Measurements from ENCODE around the gene SORL1-AS1.

Gene SORL1-AS1

DNA sequence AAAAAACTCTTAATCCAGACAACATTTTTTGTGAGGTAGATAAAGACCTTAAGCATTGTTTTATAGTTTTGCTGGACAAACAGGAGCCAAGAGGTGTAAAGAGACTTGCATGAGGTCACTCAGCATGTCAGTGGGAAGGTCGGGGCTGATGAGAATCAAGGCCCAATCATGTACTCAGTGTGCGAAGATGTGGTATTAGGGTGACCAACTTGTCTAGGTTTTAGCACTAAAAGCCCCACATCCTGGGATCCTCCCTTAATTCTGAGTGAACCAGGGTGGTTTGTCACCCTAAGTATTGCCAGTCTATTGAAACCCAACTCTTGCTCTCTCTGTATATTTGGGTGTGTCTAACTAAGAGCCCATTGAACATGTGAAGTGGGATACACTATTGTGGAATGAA lies 19.5 kb upstream of the SORL1-AS1 start:
- Histone ChIP-seq H3K27me3 (ENCODE audit: insufficient read depth, insufficient read length) (no peaks in the 10 kb centered on the region), H3K9ac (ENCODE audit: insufficient read length, low read depth) (no peak overlapping the region), H3K4me1 (ENCODE audit: insufficient read depth, insufficient read length) (peaks cover under 1% of the 10 kb centered on the region), H3K9me3 (ENCODE audit: insufficient read depth, low read length) (no peaks in the 10 kb centered on the region), H3K4me3 (ENCODE audit: insufficient read length, low read depth) (no peak overlapping the region), H3K36me3 (ENCODE audit: insufficient read depth, insufficient read length, low read length) (peaks cover 5% of the 10 kb centered on the region)
- no peak for TF ChIP-seq SUZ12 (IDR thresholded peaks at IDR 0.05; ENCODE audit: extremely low read depth, insufficient read depth, insufficient read length)
- TF ChIP-seq ZNF274 (IDR thresholded peaks at IDR 0.05; ENCODE audit: low read depth, low read length) = no peak
- no peak for TF ChIP-seq YY1 (IDR thresholded peaks at IDR 0.05; ENCODE audit: insufficient read depth, insufficient read length)
- no peak for DNase-seq (ENCODE audit: low read depth, low spot score)

DNA sequence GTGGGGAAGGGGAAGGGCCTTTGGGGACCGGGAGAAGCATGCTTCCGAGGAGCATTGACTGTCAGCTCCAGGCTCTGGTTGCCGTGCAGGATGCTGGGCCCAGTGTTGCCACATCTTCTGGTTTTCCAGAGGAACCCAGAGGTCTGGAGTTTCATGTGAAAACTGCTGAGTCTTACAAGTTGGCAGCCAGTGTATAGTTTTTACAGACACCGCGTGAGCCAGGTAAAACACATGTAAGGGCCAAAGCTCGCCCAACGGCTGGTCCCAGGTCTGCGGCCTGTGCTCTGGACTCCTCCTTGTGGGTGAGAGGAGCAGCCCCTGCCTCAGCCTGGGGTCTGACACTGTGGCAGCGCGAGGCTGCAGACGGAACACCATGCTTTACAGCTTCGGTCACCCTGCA lies 18.4 kb upstream of the SORL1-AS1 start:
- H3K9me3 ChIP-seq (ENCODE audit: insufficient read depth, low read length) = no peaks in the 10 kb centered on the region
- no peak overlapping the region for H3K9ac ChIP-seq (ENCODE audit: insufficient read length, low read depth)
- no peak overlapping the region for H3K4me3 ChIP-seq (ENCODE audit: insufficient read length, low read depth)
- no peak for TF ChIP-seq YY1 (IDR thresholded peaks at IDR 0.05; ENCODE audit: insufficient read depth, insufficient read length)
- DNase-seq (ENCODE audit: low read depth, low spot score) = no peak
- peaks cover 5% of the 10 kb centered on the region for H3K36me3 ChIP-seq (ENCODE audit: insufficient read depth, insufficient read length, low read length)
- peaks cover 4% of the 10 kb centered on the region for H3K4me1 ChIP-seq (ENCODE audit: insufficient read depth, insufficient read length)
- no peaks in the 10 kb centered on the region for H3K27me3 ChIP-seq (ENCODE audit: insufficient read depth, insufficient read length)

DNA sequence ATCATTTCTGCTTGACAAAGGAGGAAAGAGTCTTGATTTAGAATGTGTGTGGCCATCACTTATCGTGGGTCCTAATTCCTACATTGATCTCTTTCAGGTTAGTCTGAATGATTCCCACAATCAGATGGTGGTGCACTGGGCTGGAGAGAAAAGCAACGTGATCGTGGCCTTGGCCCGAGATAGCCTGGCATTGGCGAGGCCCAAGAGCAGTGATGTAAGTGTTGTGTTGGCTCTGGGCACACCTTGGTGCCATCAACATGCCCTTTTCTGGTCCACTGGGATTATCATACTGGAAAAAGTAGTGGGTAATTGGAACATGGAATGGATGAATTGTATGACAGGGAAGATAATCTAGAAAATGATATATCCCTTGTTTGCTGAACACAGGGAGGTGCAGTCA lies 17.1 kb upstream of the SORL1-AS1 start:
- H3K4me1 ChIP-seq (ENCODE audit: insufficient read depth, insufficient read length) = peaks cover 7% of the 10 kb centered on the region
- H3K9ac ChIP-seq (ENCODE audit: insufficient read length, low read depth) = no peak overlapping the region
- no peak overlapping the region for H3K4me3 ChIP-seq (ENCODE audit: insufficient read length, low read depth)
- no peak for DNase-seq (ENCODE audit: low read depth, low spot score)
- peaks cover 5% of the 10 kb centered on the region for H3K36me3 ChIP-seq (ENCODE audit: insufficient read depth, insufficient read length, low read length)
- no peaks in the 10 kb centered on the region for H3K27me3 ChIP-seq (ENCODE audit: insufficient read depth, insufficient read length)
- H3K9me3 ChIP-seq (ENCODE audit: insufficient read depth, low read length) = no peaks in the 10 kb centered on the region
- TF ChIP-seq ZNF274 (IDR thresholded peaks at IDR 0.05; ENCODE audit: low read depth, low read length) (no peak), SUZ12 (IDR thresholded peaks at IDR 0.05; ENCODE audit: extremely low read depth, insufficient read depth, insufficient read length) (no peak), YY1 (IDR thresholded peaks at IDR 0.05; ENCODE audit: insufficient read depth, insufficient read length) (no peak)

DNA sequence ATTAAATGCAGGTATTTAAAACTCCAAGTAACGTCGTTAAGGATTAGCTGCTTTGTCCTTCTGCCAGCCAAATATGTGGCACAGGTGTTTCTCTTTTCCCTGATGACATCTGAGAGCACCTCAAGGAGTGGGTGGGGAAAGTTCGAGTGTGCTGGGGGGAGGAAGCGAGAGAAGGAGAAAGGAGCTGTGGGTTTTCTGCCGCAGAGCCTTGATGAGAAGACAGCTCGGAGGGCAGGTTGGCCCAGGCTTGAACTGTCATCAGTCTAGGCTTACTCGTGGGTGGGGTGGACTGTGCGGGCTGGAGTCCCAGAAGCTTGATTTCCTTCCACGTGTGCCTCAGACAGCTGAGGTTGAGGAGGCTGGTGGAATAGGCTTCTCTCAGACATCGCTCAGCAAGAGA lies 15.2 kb upstream of the SORL1-AS1 start:
- Histone ChIP-seq H3K9ac (ENCODE audit: insufficient read length, low read depth) (no peak overlapping the region), H3K4me3 (ENCODE audit: insufficient read length, low read depth) (no peak overlapping the region), H3K27me3 (ENCODE audit: insufficient read depth, insufficient read length) (no peaks in the 10 kb centered on the region), H3K36me3 (ENCODE audit: insufficient read depth, insufficient read length, low read length) (peaks cover 5% of the 10 kb centered on the region), H3K4me1 (ENCODE audit: insufficient read depth, insufficient read length) (peaks cover 10% of the 10 kb centered on the region), H3K9me3 (ENCODE audit: insufficient read depth, low read length) (no peaks in the 10 kb centered on the region)
- no peak for TF ChIP-seq SUZ12 (IDR thresholded peaks at IDR 0.05; ENCODE audit: extremely low read depth, insufficient read depth, insufficient read length)
- no peak for TF ChIP-seq YY1 (IDR thresholded peaks at IDR 0.05; ENCODE audit: insufficient read depth, insufficient read length)
- no peak for TF ChIP-seq ZNF274 (IDR thresholded peaks at IDR 0.05; ENCODE audit: low read depth, low read length)
- no peak for DNase-seq (ENCODE audit: low read depth, low spot score)

DNA sequence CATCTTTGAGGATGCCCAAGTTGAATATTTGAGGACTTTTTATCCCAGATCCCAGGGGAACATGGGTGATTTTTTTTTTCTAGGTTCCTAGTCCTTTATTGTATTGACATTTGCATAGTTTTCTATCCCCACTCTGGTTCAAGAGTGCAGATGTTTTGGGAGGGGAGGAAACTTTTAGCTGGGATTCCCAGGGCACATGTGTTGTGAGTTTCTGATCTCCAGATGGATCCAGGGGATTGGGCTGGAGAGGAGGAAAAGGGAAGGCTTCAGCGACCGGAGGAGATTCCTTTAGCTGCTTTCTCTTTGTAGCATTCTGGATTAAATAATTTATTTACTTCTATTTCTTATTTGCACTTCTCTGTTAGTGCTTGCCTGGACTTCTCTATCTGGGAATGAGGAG lies 14.7 kb upstream of the SORL1-AS1 start:
- no peak for DNase-seq (ENCODE audit: low read depth, low spot score)
- Histone ChIP-seq H3K9me3 (ENCODE audit: insufficient read depth, low read length) (no peaks in the 10 kb centered on the region), H3K9ac (ENCODE audit: insufficient read length, low read depth) (no peak overlapping the region), H3K27me3 (ENCODE audit: insufficient read depth, insufficient read length) (no peaks in the 10 kb centered on the region), H3K4me3 (ENCODE audit: insufficient read length, low read depth) (no peak overlapping the region), H3K36me3 (ENCODE audit: insufficient read depth, insufficient read length, low read length) (peaks cover 5% of the 10 kb centered on the region), H3K4me1 (ENCODE audit: insufficient read depth, insufficient read length) (peaks cover 10% of the 10 kb centered on the region)
- TF ChIP-seq SUZ12 (IDR thresholded peaks at IDR 0.05; ENCODE audit: extremely low read depth, insufficient read depth, insufficient read length) (no peak), YY1 (IDR thresholded peaks at IDR 0.05; ENCODE audit: insufficient read depth, insufficient read length) (no peak), ZNF274 (IDR thresholded peaks at IDR 0.05; ENCODE audit: low read depth, low read length) (no peak)

DNA sequence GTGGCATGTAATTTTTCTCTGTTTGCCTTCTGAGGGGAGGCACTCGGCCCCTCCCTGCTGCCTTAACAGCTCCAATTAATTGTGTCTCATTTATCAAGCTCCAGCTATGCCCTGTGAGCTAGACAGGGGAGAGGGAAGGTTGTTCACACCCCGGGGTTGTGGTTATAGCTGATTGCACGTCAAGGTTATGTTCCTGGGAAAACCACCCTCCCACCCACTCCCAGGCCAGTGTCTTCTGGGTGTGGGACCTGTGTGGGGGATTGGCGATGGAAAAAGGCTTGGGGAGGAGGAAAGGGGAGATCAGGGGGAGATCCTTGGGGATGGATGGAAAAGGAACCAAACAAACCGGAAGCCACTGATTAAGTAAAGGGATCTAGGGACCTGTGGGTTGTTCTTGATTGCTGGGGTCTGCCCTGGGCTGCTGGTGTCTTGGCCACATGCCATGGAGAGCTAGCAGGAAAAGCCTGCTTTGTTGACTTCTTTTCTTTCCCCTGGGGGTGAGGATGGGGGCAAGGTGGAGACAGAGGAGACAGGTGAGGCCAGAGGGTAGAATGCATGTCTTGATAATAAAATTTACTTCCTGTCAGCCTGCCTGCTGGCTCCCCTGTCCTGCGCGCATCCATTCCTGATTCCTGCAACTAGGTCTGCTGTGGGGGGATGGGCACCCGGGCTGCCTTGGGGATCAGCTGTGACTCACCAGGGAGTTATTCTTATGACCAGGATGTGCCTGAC lies 13.5 kb upstream of the SORL1-AS1 start:
- H3K27me3 ChIP-seq (ENCODE audit: insufficient read depth, insufficient read length) = no peaks in the 10 kb centered on the region
- peaks cover 5% of the 10 kb centered on the region for H3K36me3 ChIP-seq (ENCODE audit: insufficient read depth, insufficient read length, low read length)
- H3K9ac ChIP-seq (ENCODE audit: insufficient read length, low read depth) = no peak overlapping the region
- TF ChIP-seq YY1 (IDR thresholded peaks at IDR 0.05; ENCODE audit: insufficient read depth, insufficient read length) = no peak
- no peak for TF ChIP-seq ZNF274 (IDR thresholded peaks at IDR 0.05; ENCODE audit: low read depth, low read length)
- TF ChIP-seq SUZ12 (IDR thresholded peaks at IDR 0.05; ENCODE audit: extremely low read depth, insufficient read depth, insufficient read length) = no peak
- peaks cover 10% of the 10 kb centered on the region for H3K4me1 ChIP-seq (ENCODE audit: insufficient read depth, insufficient read length)
- H3K9me3 ChIP-seq (ENCODE audit: insufficient read depth, low read length) = no peaks in the 10 kb centered on the region
- H3K4me3 ChIP-seq (ENCODE audit: insufficient read length, low read depth) = no peak overlapping the region
- peak; percentile 82 for DNase-seq (ENCODE audit: low read depth, low spot score)

DNA sequence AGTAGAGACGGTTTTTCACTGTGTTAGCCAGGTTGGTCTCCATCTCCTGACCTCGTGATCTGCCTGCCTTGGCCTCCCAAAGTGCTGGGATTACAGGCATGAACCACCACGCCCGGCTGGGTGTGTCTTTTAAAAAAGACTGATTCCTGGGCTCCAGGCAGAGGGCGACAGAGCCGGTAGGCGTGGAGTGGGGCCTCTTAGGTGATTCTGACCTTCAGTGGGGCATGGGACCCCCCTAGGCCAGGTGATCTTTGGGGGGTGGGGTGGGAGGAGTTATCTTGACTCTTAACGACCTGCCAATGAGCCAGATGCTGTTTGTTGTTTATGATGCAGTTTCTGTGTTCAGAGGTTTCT lies 12.9 kb upstream of the SORL1-AS1 start:
- DNase-seq (ENCODE audit: low read depth, low spot score) = no peak
- TF ChIP-seq SUZ12 (IDR thresholded peaks at IDR 0.05; ENCODE audit: extremely low read depth, insufficient read depth, insufficient read length) = no peak
- no peak for TF ChIP-seq YY1 (IDR thresholded peaks at IDR 0.05; ENCODE audit: insufficient read depth, insufficient read length)
- TF ChIP-seq ZNF274 (IDR thresholded peaks at IDR 0.05; ENCODE audit: low read depth, low read length) = no peak
- peaks cover 11% of the 10 kb centered on the region for H3K4me1 ChIP-seq (ENCODE audit: insufficient read depth, insufficient read length)
- no peaks in the 10 kb centered on the region for H3K9me3 ChIP-seq (ENCODE audit: insufficient read depth, low read length)
- no peaks in the 10 kb centered on the region for H3K27me3 ChIP-seq (ENCODE audit: insufficient read depth, insufficient read length)
- peaks cover 5% of the 10 kb centered on the region for H3K36me3 ChIP-seq (ENCODE audit: insufficient read depth, insufficient read length, low read length)
- no peak overlapping the region for H3K9ac ChIP-seq (ENCODE audit: insufficient read length, low read depth)
- H3K4me3 ChIP-seq (ENCODE audit: insufficient read length, low read depth) = no peak overlapping the region

All from NT2/D1 (cell line).